ENCODE measurements around the gene EIF3L. TPM values are rescaled to one million over a fixed set of nuclear protein-coding genes. Genes with fewer than 3 reads are reported as not detected.

Gene EIF3L
- total RNA-seq, 6 donors from 2014 or later = 130 to 418 (median 248) TPM

- no peak for DNase-seq
- 83 to 95% methylated on average over 5 of the region's 5 CpGs for WGBS, 2 donors
- H3K9me3 ChIP-seq = no peaks in the 10 kb centered on the region
- no peak overlapping the region for H3K27ac ChIP-seq
- H3K4me1 ChIP-seq = peaks cover 20 to 32% (median 26%) of the 10 kb centered on the region in 4 donors
- no peak for ATAC-seq (ENCODE audit: low FRiP score in 2 of 2)
- no peak overlapping the region for H3K4me3 ChIP-seq
- H3K36me3 ChIP-seq = no peaks in the 10 kb centered on the region
- TF ChIP-seq POLR2A (IDR thresholded peaks at IDR 0.05) (no peak), EP300 (IDR thresholded peaks at IDR 0.05) (no peak), POLR2AphosphoS5 (IDR thresholded peaks at IDR 0.05) (no peak), CTCF (IDR thresholded peaks at IDR 0.05) (no peak)
- H3K27me3 ChIP-seq = peaks cover 0 to 14% (median 8%) of the 10 kb centered on the region in 4 donors
Observed at GRCh38 chr22:37820350-37820749, 28.9 kb upstream of the EIF3L start.

GRCh38 chr22:37822079-37822833, 27.0 kb upstream of the EIF3L start:
- Histone ChIP-seq H3K27ac (no peak overlapping the region), H3K36me3 (no peaks in the 10 kb centered on the region), H3K4me1 (peaks cover 22 to 34% (median 26%) of the 10 kb centered on the region in 4 donors), H3K4me3 (no peak overlapping the region), H3K9me3 (no peaks in the 10 kb centered on the region), H3K27me3 (peaks cover 0 to 14% (median 8%) of the 10 kb centered on the region in 4 donors)
- WGBS, 2 donors = 52 to 53% methylated on average over 8 of the region's 8 CpGs
- DNase-seq (no peak), ATAC-seq (ENCODE audit: low FRiP score in 2 of 2) (no peak)
- TF ChIP-seq POLR2AphosphoS5 (IDR thresholded peaks at IDR 0.05) = no peak

- DNase-seq (no peak), ATAC-seq (ENCODE audit: low FRiP score in 2 of 2) (no peak)
- peaks cover 0 to 14% (median 7%) of the 10 kb centered on the region in 4 donors for H3K27me3 ChIP-seq
- H3K27ac ChIP-seq = no peak within 1 kb of the TSS
- peaks cover 12 to 24% (median 15%) of the 10 kb centered on the region in 4 donors for H3K4me1 ChIP-seq
- WGBS, 2 donors = 78% methylated on average over 14 to 21 of the region's 21 CpGs
- TF ChIP-seq CTCF (IDR thresholded peaks at IDR 0.05) (no peak), POLR2A (IDR thresholded peaks at IDR 0.05) (no peak), EP300 (IDR thresholded peaks at IDR 0.05) (no peak)
- no peaks in the 10 kb centered on the region for H3K36me3 ChIP-seq
- no peaks in the 10 kb centered on the region for H3K9me3 ChIP-seq
- no peak within 1 kb of the TSS for H3K4me3 ChIP-seq
Observed at GRCh38 chr22:37823134-37823985, 25.9 kb upstream of the EIF3L start, which contains the start of gene GALR3. GALR3 (plus strand) TSS chr22:37823382; CDS start chr22:37823407, 25 bp downstream.

- Histone ChIP-seq H3K27me3 (peaks cover 0 to 8% (median 2%) of the 10 kb centered on the region in 4 donors), H3K4me1 (peaks cover 3 to 14% (median 6%) of the 10 kb centered on the region in 4 donors), H3K4me3 (peak overlapping the region in 3 of 4 donors; percentile 42 to 45 (median 43)), H3K27ac (no peak overlapping the region), H3K36me3 (peaks cover 0 to 14% (median 6%) of the 10 kb centered on the region in 4 donors), H3K9me3 (no peaks in the 10 kb centered on the region)
- TF ChIP-seq EP300 (IDR thresholded peaks at IDR 0.05) (no peak), POLR2A (IDR thresholded peaks at IDR 0.05) (no peak), CTCF (IDR thresholded peaks at IDR 0.05) (no peak), POLR2AphosphoS5 (IDR thresholded peaks at IDR 0.05) (no peak)
- WGBS, 2 donors = 16 to 74% methylated on average over 5 to 28 of the region's 135 CpGs
- ATAC-seq (ENCODE audit: low FRiP score in 2 of 2) = no peak
- peak in 1 of 2 donors; percentile 84 for DNase-seq
Observed at GRCh38 chr22:37824674-37825641, 24.3 kb upstream of the EIF3L start.
